ENCODE results near the gene TPI1. TPM values are rescaled to one million over a fixed set of nuclear protein-coding genes. Genes with fewer than 3 reads are reported as not detected.

Gene TPI1
- total RNA-seq, 4 donors from 2014 or later, result 265 to 558 (median 432) TPM

DNA sequence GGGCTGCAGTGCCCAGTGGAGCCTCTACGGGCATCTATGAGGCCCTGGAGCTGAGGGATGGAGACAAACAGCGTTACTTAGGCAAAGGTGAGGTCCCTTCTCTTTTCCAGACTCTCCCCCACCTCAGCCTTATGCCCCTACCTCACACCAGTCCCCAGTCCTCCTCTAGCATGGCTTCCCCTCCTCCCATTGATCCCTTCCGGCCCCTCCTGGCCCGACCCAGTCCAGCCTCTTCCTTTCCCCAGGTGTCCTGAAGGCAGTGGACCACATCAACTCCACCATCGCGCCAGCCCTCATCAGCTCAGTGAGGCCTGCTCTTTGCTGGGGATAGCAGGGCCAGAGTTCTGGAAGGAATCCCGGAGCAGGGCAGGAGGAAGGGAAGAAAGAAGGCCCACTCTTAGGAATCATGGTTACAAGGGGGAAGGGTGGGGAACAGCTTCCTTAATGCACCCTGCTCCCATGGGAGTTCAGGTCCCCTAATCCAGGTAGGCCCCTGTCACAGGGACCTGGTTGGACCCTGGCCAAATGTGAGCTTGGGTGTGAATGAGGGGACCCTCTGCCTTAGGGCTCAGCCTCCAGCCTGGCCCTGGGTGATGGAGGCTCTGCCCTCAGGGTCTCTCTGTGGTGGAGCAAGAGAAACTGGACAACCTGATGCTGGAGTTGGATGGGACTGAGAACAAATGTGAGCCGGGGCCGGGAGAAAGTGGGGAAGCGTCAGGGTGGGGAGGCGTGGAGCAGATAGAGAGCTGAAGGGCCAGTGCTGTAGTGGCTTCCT, 49.3 kb downstream of the TPI1 start:
- 91 to 94% methylated on average over 11 of the region's 11 CpGs for WGBS, 2 donors
- TF ChIP-seq, protein P1, sequence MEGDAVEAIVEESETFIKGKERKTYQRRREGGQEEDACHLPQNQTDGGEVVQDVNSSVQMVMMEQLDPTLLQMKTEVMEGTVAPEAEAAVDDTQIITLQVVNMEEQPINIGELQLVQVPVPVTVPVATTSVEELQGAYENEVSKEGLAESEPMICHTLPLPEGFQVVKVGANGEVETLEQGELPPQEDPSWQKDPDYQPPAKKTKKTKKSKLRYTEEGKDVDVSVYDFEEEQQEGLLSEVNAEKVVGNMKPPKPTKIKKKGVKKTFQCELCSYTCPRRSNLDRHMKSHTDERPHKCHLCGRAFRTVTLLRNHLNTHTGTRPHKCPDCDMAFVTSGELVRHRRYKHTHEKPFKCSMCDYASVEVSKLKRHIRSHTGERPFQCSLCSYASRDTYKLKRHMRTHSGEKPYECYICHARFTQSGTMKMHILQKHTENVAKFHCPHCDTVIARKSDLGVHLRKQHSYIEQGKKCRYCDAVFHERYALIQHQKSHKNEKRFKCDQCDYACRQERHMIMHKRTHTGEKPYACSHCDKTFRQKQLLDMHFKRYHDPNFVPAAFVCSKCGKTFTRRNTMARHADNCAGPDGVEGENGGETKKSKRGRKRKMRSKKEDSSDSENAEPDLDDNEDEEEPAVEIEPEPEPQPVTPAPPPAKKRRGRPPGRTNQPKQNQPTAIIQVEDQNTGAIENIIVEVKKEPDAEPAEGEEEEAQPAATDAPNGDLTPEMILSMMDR (IDR thresholded peaks at IDR 0.05), result no peak
- TF ChIP-seq POLR2A (IDR thresholded peaks at IDR 0.05), result no peak
- H3K4me3 ChIP-seq (ENCODE audit: low read depth, poor library complexity, severe bottlenecking), result no peak overlapping the region
- DNase-seq (ENCODE audit: low spot score in 2 of 2), result no peak
- intact Hi-C loops (cut with DNase I; ENCODE audit: low total_unique reads), result no loop called here

DNA sequence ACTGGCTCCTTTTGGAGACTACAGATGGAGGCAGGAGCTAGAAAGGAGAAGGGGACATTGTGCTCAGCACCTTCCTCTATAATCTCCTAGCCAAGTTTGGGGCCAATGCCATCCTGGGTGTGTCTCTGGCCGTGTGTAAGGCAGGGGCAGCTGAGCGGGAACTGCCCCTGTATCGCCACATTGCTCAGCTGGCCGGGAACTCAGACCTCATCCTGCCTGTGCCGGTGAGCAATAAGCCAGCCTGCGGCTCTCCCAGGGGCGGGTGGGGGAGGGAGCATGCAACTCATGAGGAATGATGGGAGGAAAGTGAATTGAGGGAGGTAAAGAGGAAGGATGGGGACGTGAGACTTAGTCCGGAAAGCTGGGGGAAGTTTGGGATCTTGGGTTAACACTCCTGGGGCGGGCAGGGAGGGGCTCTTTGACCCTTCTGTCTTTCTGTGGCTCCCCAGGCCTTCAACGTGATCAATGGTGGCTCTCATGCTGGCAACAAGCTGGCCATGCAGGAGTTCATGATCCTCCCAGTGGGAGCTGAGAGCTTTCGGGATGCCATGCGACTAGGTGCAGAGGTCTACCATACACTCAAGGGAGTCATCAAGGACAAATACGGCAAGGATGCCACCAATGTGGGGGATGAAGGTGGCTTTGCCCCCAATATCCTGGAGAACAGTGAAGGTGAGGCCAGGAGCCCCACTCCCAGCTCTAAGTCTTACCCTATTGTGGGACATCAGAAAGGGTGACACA, 50.3 kb downstream of the TPI1 start:
- intact Hi-C loops (cut with DNase I; ENCODE audit: low total_unique reads), result no loop called here
- 84 to 92% methylated on average over 13 to 14 of the region's 14 CpGs for WGBS, 2 donors
- TF ChIP-seq, protein P1 (IDR thresholded peaks at IDR 0.05), result no peak
- no peak for TF ChIP-seq POLR2A (IDR thresholded peaks at IDR 0.05)
- no peak for DNase-seq (ENCODE audit: low spot score in 2 of 2)
- no peak overlapping the region for H3K4me3 ChIP-seq (ENCODE audit: low read depth, poor library complexity, severe bottlenecking)

DNA sequence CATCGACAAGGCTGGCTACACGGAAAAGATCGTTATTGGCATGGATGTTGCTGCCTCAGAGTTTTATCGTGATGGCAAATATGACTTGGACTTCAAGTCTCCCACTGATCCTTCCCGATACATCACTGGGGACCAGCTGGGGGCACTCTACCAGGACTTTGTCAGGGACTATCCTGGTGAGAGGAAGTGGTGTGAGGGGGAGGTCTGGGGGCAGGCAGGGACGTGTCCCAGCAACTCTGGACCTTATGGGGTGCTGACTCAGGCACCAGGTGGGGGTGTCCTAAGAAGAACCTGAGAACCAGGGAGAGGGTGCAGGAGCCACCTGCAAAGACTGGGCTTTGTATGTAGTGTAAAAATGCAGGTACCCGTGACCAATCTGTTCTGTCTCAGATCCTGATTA, 52.3 kb downstream of the TPI1 start:
- no peak for TF ChIP-seq POLR2A (IDR thresholded peaks at IDR 0.05)
- TF ChIP-seq, protein P1 (IDR thresholded peaks at IDR 0.05), result no peak
- WGBS, 2 donors, result 72 to 73% methylated on average over 7 of the region's 7 CpGs
- DNase-seq (ENCODE audit: low spot score in 2 of 2), result no peak
- intact Hi-C loops (cut with DNase I; ENCODE audit: low total_unique reads), result no loop called here
- H3K4me3 ChIP-seq (ENCODE audit: low read depth, poor library complexity, severe bottlenecking), result no peak overlapping the region

Other genes starting within 250 kb of the TPI1 start
- 10 to 100 TPM; 11.0 to 16.4 (median 12.4) TPM for gene LPAR5, start 231.6 kb upstream of the TPI1 start, total RNA-seq
- gene ACRBP, start 220.1 kb upstream of the TPI1 start, total RNA-seq, result 1 to 10 TPM in 2 of 4 donors, under 1 TPM in 2; 0.42 to 8.6 (median 0.76) TPM
- 10 to 100 TPM; 40.8 to 63.6 (median 56.0) TPM for gene ING4, start 204.4 kb upstream of the TPI1 start, total RNA-seq
- 10 to 100 TPM; 22.7 to 79.9 (median 33.7) TPM for gene ZNF384, start 178.2 kb upstream of the TPI1 start, total RNA-seq
- gene PIANP, start 166.7 kb upstream of the TPI1 start, total RNA-seq, result not detected
- 10 to 100 TPM; 46.3 to 64.6 (median 56.6) TPM for gene COPS7A, start 143.5 kb upstream of the TPI1 start, total RNA-seq
- gene MLF2, start 114.4 kb upstream of the TPI1 start, total RNA-seq, result 100 to 1,000 TPM; 140 to 196 (median 175) TPM
- gene PTMS, start 101.2 kb upstream of the TPI1 start, total RNA-seq, result 100 to 1,000 TPM in 2 of 4 donors, 10 to 100 TPM in 2; 91.6 to 131 (median 114) TPM
- gene LAG3, start 95.0 kb upstream of the TPI1 start, total RNA-seq, result 1 to 10 TPM in 1 of 4 donors, under 1 TPM in 1, not detected in 2; 0.52 to 1.1 TPM
- gene CD4, start 78.0 kb upstream of the TPI1 start, total RNA-seq, result 1 to 10 TPM; 2.9 to 7.0 (median 3.6) TPM
- gene GPR162, start 45.7 kb upstream of the TPI1 start, total RNA-seq, result 1 to 10 TPM in 2 of 4 donors, under 1 TPM in 1, not detected in 1; 0.65 to 1.4 (median 1.3) TPM
- 10 to 100 TPM in 2 of 4 donors, 1 to 10 TPM in 2; 8.8 to 18.2 (median 11.8) TPM for gene P3H3, start 39.1 kb upstream of the TPI1 start, total RNA-seq
- gene GNB3, start 26.6 kb upstream of the TPI1 start, total RNA-seq, result 1 to 10 TPM in 1 of 4 donors, under 1 TPM in 2, not detected in 1; 0.17 to 1.2 (median 0.52) TPM
- 1 to 10 TPM; 2.0 to 7.1 (median 2.9) TPM for gene CDCA3, start 16.2 kb upstream of the TPI1 start, total RNA-seq
- gene USP5, start 15.4 kb upstream of the TPI1 start, total RNA-seq, result 10 to 100 TPM; 61.9 to 79.3 (median 72.5) TPM
- gene SPSB2, start 5.8 kb downstream of the TPI1 start, total RNA-seq, result 10 to 100 TPM in 3 of 4 donors, 1 to 10 TPM in 1; 6.8 to 14.7 (median 11.5) TPM
- gene LRRC23, start 37.3 kb downstream of the TPI1 start, total RNA-seq, result 10 to 100 TPM in 1 of 4 donors, 1 to 10 TPM in 3; 6.4 to 11.5 (median 8.2) TPM
- gene ENO2, start 47.0 kb downstream of the TPI1 start, total RNA-seq, result 1 to 10 TPM; 3.6 to 7.9 (median 6.1) TPM
- gene ATN1, start 60.4 kb downstream of the TPI1 start, total RNA-seq, result 100 to 1,000 TPM in 1 of 4 donors, 10 to 100 TPM in 3; 33.4 to 115 (median 64.0) TPM
- gene RNU7-1, start 76.3 kb downstream of the TPI1 start, total RNA-seq, result not detected
- gene C12orf57, start 76.5 kb downstream of the TPI1 start, total RNA-seq, result 100 to 1,000 TPM; 341 to 526 (median 418) TPM
- 10 to 100 TPM; 31.8 to 44.5 (median 34.4) TPM for gene PTPN6, start 83.8 kb downstream of the TPI1 start, total RNA-seq
- 100 to 1,000 TPM; 176 to 256 (median 221) TPM for gene PHB2, start 103.1 kb downstream of the TPI1 start, total RNA-seq
- 10 to 100 TPM; 31.7 to 43.1 (median 34.7) TPM for gene EMG1, start 103.4 kb downstream of the TPI1 start, total RNA-seq
- 10 to 100 TPM; 29.6 to 51.2 (median 48.4) TPM for gene LPCAT3, start 150.9 kb downstream of the TPI1 start, total RNA-seq
- gene C1S, start 193.2 kb downstream of the TPI1 start, total RNA-seq, result 100 to 1,000 TPM in 1 of 4 donors, 10 to 100 TPM in 3; 52.6 to 187 (median 59.3) TPM
- 100 to 1,000 TPM in 1 of 4 donors, 10 to 100 TPM in 3; 65.0 to 259 (median 84.7) TPM for gene C1R, start 224.9 kb downstream of the TPI1 start, total RNA-seq
- 10 to 100 TPM; 38.1 to 42.3 (median 40.4) TPM for gene C1RL, start 241.7 kb downstream of the TPI1 start, total RNA-seq

Measured in lower leg skin (tissue), 4 donors.